Measurements from ENCODE around the gene IRS1.

Gene IRS1

DNA sequence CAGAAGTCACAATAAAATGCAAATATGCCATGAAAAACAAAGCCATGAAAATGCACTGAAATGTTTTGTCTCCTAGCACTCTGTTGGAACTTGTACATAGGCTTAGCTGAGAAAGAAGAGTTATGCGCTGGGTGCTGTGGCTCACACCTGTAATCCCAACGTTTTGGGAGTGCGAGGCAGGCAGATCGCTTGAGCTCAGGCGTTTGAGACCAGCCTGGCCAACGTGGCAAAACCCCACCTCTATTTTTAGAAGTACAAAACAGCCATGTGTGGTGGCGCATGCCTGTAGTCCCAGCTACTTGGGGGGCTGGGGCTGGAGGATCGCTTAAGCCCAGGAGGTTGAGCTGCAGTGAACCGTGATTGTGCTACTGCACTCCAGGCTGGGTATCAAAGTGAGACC, 39.9 kb downstream of the IRS1 start:
- FAIRE-seq, result no peak
- no peak for DNase-seq (ENCODE audit: low spot score)

- FAIRE-seq (peak; percentile 82), DNase-seq (ENCODE audit: low spot score) (peak; percentile 41)
Observed at GRCh38 chr2:226758921-226759640, 40.5 kb downstream of the IRS1 start.

- FAIRE-seq (peak; percentile 94), DNase-seq (ENCODE audit: low spot score) (peak; percentile 90)
Observed at GRCh38 chr2:226756131-226756530, 43.5 kb downstream of the IRS1 start.

DNA sequence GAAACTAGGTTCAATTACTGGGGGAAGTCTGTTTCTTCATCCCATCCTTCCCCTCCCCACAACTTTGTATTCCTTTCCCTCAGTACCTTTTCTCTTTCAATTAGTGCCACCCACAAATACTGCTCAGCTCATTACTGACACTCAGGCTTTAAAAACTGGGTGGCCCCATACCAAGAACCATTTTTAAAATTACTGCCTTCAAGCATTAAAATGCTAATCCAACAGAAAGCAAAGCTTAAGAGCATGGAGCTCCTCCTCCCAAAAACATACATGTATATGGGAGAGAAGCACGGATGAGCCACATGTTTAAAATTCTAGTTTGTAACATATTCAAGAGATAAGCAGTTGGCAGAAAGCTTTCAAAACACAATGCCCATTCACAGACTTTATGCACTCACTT, 44.0 kb downstream of the IRS1 start:
- FAIRE-seq (no peak), DNase-seq (ENCODE audit: low spot score) (no peak)

GRCh38 chr2:226754821-226755604, 44.6 kb downstream of the IRS1 start:
- no peak for FAIRE-seq
- DNase-seq (ENCODE audit: low spot score), result no peak

DNA sequence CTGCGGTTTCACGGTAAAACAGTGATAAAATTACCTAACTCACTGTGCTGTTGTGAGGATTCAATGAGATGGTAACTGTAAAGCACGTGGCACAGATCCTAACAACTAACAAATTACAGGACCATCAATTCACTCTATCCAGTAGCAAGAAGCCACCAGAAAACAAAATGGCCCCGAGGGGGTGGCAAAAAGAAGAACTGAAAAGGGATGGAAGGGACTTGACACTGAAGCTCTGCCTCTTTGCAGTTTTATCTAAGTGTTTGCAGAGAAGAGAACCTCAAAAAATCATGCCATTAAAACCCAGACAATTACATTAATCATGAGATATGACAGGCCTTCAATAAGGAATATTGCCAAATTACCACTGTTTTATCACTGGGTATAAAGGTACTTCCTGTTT, 46.7 kb downstream of the IRS1 start:
- DNase-seq (ENCODE audit: low spot score), result no peak
- no peak for FAIRE-seq

DNA sequence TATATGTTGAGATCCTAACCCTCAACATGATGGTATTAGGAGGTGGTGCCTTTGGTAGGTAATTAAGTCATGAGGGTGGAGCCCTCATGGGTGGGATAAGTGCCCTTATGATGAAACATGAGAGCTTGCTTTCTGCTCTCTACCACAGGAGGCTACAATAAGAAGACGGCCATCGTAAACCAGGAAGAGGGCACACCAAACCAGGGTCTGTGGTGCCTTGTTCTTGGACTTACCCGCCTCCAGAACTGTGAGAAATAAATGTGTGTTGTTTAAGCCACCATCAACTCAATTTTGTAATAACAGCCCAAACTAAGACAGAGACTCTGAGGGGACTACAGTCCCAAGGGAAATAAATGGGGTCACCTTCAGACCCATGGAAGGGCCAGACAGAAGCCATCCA, 52.3 kb downstream of the IRS1 start:
- DNase-seq (ENCODE audit: low spot score) (no peak), FAIRE-seq (no peak)

GRCh38 chr2:226746196-226746800, 53.3 kb downstream of the IRS1 start:
- DNase-seq (ENCODE audit: low spot score) (no peak), FAIRE-seq (no peak)

DNA sequence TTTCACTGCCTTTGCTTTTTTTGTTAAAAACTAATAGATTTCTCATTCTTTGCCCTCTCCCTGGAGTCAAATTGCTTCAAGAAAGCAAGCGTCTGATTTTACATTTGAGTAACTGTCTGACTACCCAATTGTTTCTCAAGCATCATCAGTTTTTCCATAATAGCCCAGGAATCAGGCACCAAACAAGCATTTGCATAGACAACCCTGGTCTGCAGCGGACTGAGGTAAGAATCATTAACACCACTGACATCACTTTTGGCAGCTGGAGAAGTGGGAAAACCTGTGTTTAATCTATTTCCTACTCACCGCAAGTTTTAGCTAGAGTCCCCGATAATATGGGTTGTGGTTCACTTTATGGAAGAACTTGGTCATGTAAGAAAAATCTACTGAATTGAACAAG, 55.7 kb downstream of the IRS1 start:
- FAIRE-seq (no peak), DNase-seq (ENCODE audit: low spot score) (no peak)

DNA sequence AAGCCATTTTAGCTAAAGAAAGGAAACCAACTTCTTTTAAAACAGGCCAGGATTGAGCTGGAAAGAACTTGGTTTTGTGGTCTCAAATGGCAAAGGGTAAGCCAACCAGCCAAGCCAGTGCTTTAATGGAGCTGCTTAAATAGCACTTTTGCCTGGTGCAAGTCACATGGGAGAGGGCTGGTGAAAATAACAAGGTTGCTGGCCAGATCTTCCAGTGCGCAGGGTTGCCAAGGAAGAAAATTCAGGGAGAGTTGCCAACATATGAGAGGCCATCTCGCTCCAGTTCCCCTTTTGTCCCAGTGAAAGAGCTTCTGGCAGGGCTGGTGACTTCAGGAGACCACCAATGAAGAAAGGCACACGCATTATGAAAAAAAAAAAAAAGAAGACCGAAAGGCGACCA, 57.3 kb downstream of the IRS1 start:
- FAIRE-seq (no peak), DNase-seq (ENCODE audit: low spot score) (no peak)

GRCh38 chr2:226740039-226740648, 59.5 kb downstream of the IRS1 start:
- DNase-seq (ENCODE audit: low spot score), result no peak
- no peak for FAIRE-seq

- DNase-seq (ENCODE audit: low spot score) (no peak), FAIRE-seq (no peak)
Observed at GRCh38 chr2:226739545-226740030, 60.0 kb downstream of the IRS1 start.

GRCh38 chr2:226738821-226739544, 60.6 kb downstream of the IRS1 start:
- FAIRE-seq (no peak), DNase-seq (ENCODE audit: low spot score) (no peak)

GRCh38 chr2:226738191-226738820, 61.3 kb downstream of the IRS1 start:
- no peak for DNase-seq (ENCODE audit: low spot score)
- no peak for FAIRE-seq

DNA sequence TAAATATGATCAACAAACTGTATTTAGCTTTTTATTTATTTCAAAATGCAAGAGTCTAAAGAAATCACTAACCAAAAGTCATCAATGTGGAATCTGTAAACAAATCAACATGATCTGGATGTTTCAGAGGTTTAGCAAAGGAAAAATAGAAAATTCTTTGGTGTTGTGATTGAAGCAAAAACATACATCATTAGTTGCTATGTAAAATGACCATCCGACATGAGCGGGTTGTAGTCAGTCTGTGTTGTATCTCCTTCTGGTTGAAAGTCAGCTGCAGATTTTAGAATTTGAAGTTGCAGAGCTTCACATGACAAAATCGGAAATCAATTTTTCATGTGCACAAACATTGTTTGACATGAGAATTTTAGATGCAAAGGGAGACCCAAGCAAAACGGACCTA, 63.2 kb downstream of the IRS1 start:
- no peak for FAIRE-seq
- DNase-seq (ENCODE audit: low spot score), result no peak

DNA sequence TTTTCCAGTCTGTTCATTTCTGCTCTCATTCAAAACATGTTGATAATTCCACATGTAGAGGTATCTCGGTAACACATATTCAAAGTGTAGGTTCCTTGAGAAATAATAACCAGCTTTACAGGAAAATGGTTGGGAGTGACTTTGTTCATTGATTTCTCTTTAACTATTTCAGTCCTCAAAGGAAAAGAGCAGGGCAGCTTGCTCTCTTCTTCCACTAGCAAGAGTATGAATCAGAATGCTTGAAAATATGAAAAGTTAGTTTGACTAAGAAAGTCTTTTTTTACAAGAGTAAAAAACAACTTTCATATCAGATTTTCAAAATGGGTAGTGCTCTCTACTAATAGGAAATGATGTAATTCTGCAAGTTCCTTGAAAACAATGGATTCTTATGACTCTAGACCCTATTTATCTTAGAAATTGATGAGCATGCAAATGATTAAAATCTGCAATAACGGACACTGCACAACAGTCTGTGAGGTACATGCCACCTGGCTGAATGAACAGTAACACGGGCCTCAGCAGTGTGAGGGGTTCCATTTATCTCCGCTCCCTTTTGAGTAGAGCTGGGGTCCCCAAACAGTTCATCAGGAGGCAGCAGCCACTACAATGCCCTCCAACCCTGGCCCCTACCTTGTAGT, 65.6 kb downstream of the IRS1 start:
- FAIRE-seq, result no peak
- DNase-seq (ENCODE audit: low spot score), result no peak

DNA sequence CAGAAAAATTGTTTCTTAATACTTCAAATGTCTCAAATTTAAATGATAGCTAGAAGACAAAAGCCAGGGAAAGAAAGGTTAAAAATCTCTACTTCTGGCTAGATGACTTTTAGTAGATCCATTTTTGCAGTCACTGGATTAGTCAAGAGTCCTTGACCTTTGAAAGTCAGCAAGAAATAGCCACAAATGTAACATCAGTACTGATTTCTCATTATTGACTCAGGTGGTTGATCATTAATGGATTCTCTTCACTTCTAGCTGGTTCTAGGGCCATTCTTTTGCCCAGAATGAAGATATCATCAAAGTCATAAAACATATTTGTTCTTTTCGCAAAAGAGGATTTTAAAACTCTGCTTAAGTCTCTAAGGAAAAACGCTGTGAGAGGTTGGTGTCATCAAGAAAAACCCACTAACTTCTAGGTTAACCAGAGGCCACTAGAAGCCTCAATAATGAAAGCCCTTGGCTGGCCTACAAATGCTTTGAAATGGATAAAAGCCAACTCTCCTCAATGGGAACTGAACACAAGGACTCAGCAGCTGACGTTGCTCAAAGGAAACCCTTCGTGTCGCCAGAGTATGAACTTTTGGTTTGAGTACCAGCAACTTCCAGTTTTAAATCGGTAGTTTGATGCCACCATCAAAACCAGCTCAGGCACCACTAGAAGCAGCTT, 66.3 kb downstream of the IRS1 start:
- DNase-seq (ENCODE audit: low spot score) (peak; percentile 73), FAIRE-seq (peak; percentile 93)

GRCh38 chr2:226732478-226733188, 67.0 kb downstream of the IRS1 start:
- FAIRE-seq (no peak), DNase-seq (ENCODE audit: low spot score) (no peak)

DNA sequence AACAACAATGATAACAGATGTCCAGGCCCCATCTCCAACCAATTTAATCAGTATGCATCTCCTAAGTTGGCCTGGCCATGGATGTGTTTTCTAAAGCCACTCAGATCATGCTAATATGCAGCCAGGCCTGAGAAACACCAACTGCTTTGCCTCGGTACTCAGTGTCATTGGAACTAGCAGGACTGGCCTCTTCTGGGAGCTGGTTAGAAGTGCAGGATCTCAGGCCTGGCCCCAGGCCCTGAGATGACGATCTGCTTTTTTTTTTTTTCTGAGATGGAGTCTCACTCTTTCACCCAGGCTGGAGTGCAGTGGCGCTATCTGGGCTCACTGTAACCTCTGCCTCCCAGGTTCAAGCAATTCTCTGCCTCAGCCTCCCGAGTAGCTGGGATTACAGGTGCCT, 69.1 kb downstream of the IRS1 start:
- no peak for FAIRE-seq

More for the DNA sequence above, 69.1 kb downstream of the IRS1 start:
- no peak for DNase-seq (ENCODE audit: low spot score)

Measured in RCC 7860 (cell line).